Left ventricle myocardium inferior (tissue), 1 donor: ENCODE measurements around the gene MTG2. TPM values are rescaled to one million over a fixed set of nuclear protein-coding genes. Genes with fewer than 3 reads are reported as not detected.

ENCODE experiments used
- DNase-seq: peaks from one replicate; pipeline ENCODE4 v3.0.0-alpha.2; 2020
- H3K27ac ChIP-seq: fragments of 200-600 bp; replicated peaks from 2 replicates; pipeline ENCODE4 v1.8.0; 2021
- H3K27me3 ChIP-seq: fragments of 200-600 bp; 2 replicates; pipeline ENCODE4 v1.8.0; 2021; ENCODE audit warnings: low read depth
- H3K36me3 ChIP-seq: fragments of 200-600 bp; 2 replicates; pipeline ENCODE4 v1.8.0; 2021
- H3K4me1 ChIP-seq: fragments of 200-600 bp; 2 replicates; pipeline ENCODE4 v1.8.0; 2021
- H3K4me3 ChIP-seq: fragments of 200-600 bp; 2 replicates; pipeline ENCODE4 v1.8.0; 2021; ENCODE audit warnings: mild to moderate bottlenecking, moderate library complexity
- H3K9me3 ChIP-seq: fragments of 200-600 bp; replicated peaks from 2 replicates; pipeline ENCODE4 v1.8.0; 2021
- CTCF ChIP-seq: fragments of 200-600 bp; IDR thresholded peaks from 2 replicates; pipeline ENCODE4 v1.8.0; 2021; ENCODE audit warnings: antibody characterized with exemption, mild to moderate bottlenecking, borderline replicate concordance
- intact Hi-C: fragments of 100-400 bp; cut with micrococcal nuclease; formaldehyde crosslinking; loops from one replicate; pipeline ENCODE4 v1.11.0; 2022
- total RNA-seq: library from RNA; stranded (reverse); fragmentation: NEBNext Ultra II Directional; extraction: Animal tissue kit (Norgen Biotek cat#: 25700); gene quantifications from one replicate; pipeline ENCODE4 v1.2.1, GENCODE V29; 2021
- donor health status: DM: no; HTN: yes; CAD: no; lungs with severe emphysema.

The MTG2 gene
- total RNA-seq, 1 donor from 2014 or later, result 25.9 TPM

GRCh38 chr20:62135573-62136266 is 47.1 kb upstream of the MTG2 start:
- intact Hi-C loops, result loop anchor here (10.0 kb wide), 1 partner anchor 111 kb away; no protein-coding TSS in a partner anchor
- peak overlapping the region; percentile 88 for H3K27ac ChIP-seq
- no peaks in the 10 kb centered on the region for H3K27me3 ChIP-seq
- H3K9me3 ChIP-seq, result no peaks in the 10 kb centered on the region
- peaks cover 98% of the 10 kb centered on the region for H3K36me3 ChIP-seq
- H3K4me3 ChIP-seq, result no peak overlapping the region
- DNase-seq, result no peak
- no peak for TF ChIP-seq CTCF
- peaks cover 76% of the 10 kb centered on the region for H3K4me1 ChIP-seq

- Histone ChIP-seq H3K27ac (no peak overlapping the region), H3K36me3 (peaks cover 92% of the 10 kb centered on the region), H3K4me1 (peaks cover 76% of the 10 kb centered on the region), H3K4me3 (no peak overlapping the region), H3K27me3 (no peaks in the 10 kb centered on the region), H3K9me3 (no peaks in the 10 kb centered on the region)
- peak; percentile 66 for DNase-seq
- TF ChIP-seq CTCF, result peak; percentile 82
- intact Hi-C loops, result loop anchor here (10.0 kb wide), 1 partner anchor 112 kb away; no protein-coding TSS in a partner anchor
Measured at GRCh38 chr20:62136283-62137091, 46.3 kb upstream of the MTG2 start.

- H3K36me3 ChIP-seq, result peaks cover 86% of the 10 kb centered on the region
- no peak overlapping the region for H3K27ac ChIP-seq
- no peak overlapping the region for H3K4me3 ChIP-seq
- intact Hi-C loops, result loop anchor here (10.0 kb wide), 1 partner anchor 112 kb away; no protein-coding TSS in a partner anchor
- peaks cover 76% of the 10 kb centered on the region for H3K4me1 ChIP-seq
- no peaks in the 10 kb centered on the region for H3K9me3 ChIP-seq
- H3K27me3 ChIP-seq, result no peaks in the 10 kb centered on the region
- TF ChIP-seq CTCF, result peak; percentile 26
- no peak for DNase-seq
Measured at GRCh38 chr20:62137092-62137384, 45.8 kb upstream of the MTG2 start.

- DNase-seq, result no peak
Measured at GRCh38 chr20:62137478-62138203, 45.2 kb upstream of the MTG2 start.

More at GRCh38 chr20:62137478-62138203, 45.2 kb upstream of the MTG2 start:
- H3K4me1 ChIP-seq, result peaks cover 76% of the 10 kb centered on the region
- H3K36me3 ChIP-seq, result peaks cover 82% of the 10 kb centered on the region
- no peak overlapping the region for H3K4me3 ChIP-seq
- H3K27ac ChIP-seq, result no peak overlapping the region
- no peaks in the 10 kb centered on the region for H3K27me3 ChIP-seq
- TF ChIP-seq CTCF, result no peak
- H3K9me3 ChIP-seq, result no peaks in the 10 kb centered on the region
- intact Hi-C loops, result loop anchor here (10.0 kb wide), 1 partner anchor 113 kb away; no protein-coding TSS in a partner anchor
